HPDE6-E6E7 (cell line): ENCODE data around the gene LAPTM5.

Experiments
- DNase-seq: peaks from one replicate; pipeline ENCODE4 v3.0.0; 2011; ENCODE audit warnings: missing footprints; ENCODE audit errors: extremely low spot score

Gene LAPTM5

GRCh38 chr1:30731109-30731805, 26.3 kb downstream of the LAPTM5 start:
- no peak for DNase-seq

- no peak for DNase-seq
These were observed 27.0 kb downstream of the LAPTM5 start for GRCh38 chr1:30730346-30731108.

GRCh38 chr1:30729901-30730300, 27.7 kb downstream of the LAPTM5 start:
- DNase-seq = no peak

DNA sequence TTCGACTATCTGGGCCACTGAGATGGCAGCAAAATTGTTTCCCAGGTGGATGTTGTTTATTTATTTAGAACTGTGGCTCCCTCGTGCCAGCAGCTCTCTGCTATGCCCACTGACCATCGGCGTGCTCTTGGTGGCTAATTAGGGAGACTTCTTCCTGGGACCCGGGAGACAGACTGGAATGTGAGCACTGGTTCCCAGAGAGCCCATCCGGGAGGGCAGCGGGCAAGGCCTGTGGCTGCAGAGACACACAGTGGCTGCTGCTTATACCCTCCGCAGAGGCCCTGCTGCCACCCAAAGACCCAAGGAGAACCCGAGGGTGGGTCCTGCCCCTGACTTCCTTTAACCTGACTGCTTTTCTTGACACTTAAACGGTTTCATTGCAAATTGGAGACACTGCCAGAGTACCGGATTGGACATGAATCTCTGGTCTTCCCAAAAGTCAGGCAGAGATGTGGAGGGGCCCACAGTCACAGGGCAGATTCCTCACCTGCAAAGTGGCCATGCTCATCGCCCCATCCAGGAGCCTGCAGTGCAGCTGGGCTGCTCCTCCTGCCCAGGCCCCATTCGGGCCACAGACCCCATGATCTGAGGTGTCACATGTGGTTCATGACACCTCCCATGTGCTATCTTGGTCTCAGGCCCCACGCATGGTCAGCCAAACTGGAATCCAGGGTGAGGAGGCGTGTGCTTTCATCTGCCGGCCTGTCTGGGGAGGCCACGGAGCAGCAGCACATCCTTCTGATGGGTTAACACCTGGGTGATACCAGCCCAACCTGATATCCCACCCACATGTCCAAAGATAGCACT, 28.5 kb downstream of the LAPTM5 start:
- DNase-seq = no peak

- DNase-seq = no peak
These were observed 29.2 kb downstream of the LAPTM5 start for GRCh38 chr1:30728340-30728739.

- DNase-seq = no peak
These were observed 29.8 kb downstream of the LAPTM5 start for GRCh38 chr1:30727824-30728223.

DNA sequence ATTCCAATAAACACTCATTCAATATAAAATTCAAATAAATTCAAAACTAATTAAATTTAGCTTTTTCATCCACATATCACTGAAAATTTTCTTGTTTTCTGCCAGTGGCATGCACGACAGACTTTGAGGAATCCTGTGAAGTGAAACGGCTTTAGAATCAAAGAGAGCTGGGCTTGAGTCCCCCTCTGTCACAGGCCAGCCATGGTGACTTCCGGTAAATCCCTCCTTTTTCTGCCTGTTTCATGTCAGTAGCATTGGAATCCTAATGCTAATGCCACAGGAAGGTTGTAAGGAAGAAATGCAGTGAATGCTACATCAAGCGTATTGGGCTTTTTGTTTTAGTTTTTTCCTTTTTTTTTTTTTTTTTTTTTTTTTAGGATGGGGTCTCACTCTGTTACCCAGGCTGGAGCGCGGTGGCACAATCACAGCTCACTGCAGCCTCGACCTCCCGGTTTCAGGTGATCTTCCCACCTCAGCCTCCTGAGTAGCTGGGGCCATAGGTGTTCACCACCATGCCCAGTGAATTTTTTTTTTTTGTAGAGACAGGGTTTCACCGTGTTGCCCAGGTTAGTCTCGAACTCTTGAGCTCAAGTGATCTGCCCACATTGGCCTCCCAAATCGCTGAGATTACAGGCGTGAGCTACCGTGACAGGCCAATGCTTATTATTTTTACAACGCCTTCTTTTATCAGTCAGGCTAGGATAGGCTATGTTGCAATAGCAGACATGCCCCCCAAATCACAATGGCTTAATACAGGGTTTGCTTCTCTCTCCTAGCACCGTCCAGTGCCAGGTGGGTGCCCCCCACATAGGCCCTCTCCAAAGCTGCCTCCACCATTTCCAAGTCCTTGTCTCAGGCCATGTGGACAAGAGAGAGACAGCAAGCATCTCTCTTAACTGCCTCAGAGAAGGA, 30.5 kb downstream of the LAPTM5 start:
- DNase-seq = no peak

- no peak for DNase-seq
These were observed 31.3 kb downstream of the LAPTM5 start for GRCh38 chr1:30726236-30726635.

DNA sequence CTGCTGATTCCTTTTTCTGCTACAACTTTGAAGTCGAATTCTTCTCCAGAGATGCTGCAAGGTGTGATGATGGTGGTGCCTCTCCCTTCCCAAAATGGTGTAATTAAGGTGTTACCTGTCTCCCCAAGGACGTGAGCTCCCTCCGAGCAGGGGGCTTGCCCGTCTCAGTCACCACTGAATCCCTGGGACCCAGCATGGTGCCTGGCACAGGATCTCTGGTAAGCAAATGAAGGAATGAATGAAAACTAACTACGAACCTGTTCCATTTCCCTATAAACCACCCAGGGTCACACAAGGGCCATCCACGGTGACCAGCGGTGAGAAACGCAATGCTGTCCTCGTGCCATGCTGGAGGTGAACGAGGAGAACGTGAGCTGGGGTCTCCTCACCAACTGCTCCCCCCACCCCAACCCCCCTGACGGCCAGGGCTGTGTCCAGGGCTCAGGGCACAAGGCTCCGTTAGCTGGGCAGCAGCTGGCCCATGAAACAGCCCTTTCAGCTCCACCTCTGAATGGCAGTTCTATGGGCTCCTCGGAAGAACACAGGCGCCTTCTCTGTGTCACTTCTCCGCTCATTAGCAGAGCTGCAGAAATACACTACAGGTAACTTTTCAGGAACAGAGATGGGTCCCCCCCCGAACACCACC, 32.0 kb downstream of the LAPTM5 start:
- DNase-seq = no peak

DNA sequence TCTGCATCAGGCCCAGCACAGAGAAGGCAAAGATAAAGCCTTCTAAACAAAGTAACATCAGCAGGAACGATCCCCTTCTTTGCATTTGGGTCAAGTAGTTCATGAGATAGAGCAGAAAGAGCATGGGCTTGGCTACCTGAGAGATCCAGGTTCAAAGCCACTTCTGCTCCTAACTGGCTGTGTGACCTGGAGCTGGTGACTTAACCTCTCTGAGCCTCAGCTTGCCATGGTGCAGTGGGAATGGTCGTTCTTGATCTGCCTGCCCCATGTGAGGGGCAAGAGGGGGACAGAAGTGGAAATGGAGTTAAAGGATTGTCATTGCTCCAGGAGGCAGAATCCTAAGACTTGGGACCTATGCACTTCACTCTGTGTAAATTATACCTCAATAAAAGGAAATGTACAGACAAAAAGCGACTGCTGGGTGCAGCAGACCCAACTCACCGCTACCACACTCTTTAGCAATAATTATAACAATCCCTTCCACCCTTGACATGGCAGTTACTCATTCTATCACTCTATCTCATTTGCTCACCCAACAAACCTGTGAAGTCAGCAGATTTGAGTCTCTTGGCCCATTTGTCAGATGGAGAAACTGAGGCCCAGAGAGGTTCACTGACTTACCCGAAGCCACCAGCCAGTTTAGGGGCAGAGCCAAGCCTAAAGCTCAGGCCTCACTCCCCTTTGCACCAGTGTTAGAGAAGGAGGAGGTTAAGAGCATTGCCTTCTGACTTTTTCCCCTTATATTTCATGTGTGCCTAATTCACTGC, 32.7 kb downstream of the LAPTM5 start:
- no peak for DNase-seq

GRCh38 chr1:30724175-30724574, 33.4 kb downstream of the LAPTM5 start:
- DNase-seq = no peak

GRCh38 chr1:30723331-30723755, 34.2 kb downstream of the LAPTM5 start, which contains the start of gene MATN1:
MATN1 (minus strand) TSS chr1:30723585; CDS start chr1:30723551, 34 bp downstream.
- no peak for DNase-seq

GRCh38 chr1:30721812-30722537, 35.6 kb downstream of the LAPTM5 start:
- DNase-seq = no peak

DNA sequence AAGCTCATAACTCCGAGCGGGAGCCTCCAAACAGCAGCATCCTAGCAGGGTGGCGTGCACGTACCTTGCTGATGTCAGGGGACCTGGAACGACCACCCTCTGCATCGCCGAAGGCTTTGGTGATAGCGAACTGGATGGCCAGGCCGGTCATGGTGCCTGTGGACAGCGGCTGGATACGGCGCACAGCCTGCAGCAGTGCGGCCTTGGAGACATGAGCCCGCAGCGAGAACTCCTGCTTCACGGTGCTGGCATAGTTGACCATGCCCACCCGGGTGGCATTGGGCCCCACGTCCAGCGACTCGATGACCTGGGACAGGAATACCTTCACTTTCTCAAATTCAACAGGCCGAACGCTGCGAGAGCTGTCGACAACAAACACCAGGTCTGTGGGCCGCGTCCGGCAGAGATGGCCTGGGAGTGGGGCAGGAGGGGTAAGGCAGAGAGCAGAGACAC, 36.2 kb downstream of the LAPTM5 start:
- DNase-seq = no peak

GRCh38 chr1:30720271-30721223, 37.0 kb downstream of the LAPTM5 start:
- DNase-seq = no peak

GRCh38 chr1:30719406-30720270, 37.9 kb downstream of the LAPTM5 start:
- no peak for DNase-seq
